Fibroblast of pulmonary artery (primary cell): Measurements from ENCODE around the gene AGPAT3.

Experiments
- DNase-seq: peaks from one replicate; pipeline ENCODE4 v3.0.0-alpha.2; 2010; ENCODE audit warnings: low read depth
- H3K4me3 ChIP-seq: replicated peaks from 2 replicates; pipeline ENCODE4 v1.5.1; 2011; ENCODE audit warnings: low read depth, mild to moderate bottlenecking, control low read depth, low read length, moderate library complexity
- CTCF ChIP-seq: IDR thresholded peaks from 2 replicates; pipeline ENCODE4 v1.5.1; 2011; ENCODE audit warnings: mild to moderate bottlenecking, control low read depth, low read length, inconsistent platforms; ENCODE audit errors: missing control alignments

Gene AGPAT3

GRCh38 chr21:43956019-43956669 is 91.1 kb downstream of the AGPAT3 start:
- DNase-seq: no peak
- no peak overlapping the region for H3K4me3 ChIP-seq
- no peak for TF ChIP-seq CTCF

DNA sequence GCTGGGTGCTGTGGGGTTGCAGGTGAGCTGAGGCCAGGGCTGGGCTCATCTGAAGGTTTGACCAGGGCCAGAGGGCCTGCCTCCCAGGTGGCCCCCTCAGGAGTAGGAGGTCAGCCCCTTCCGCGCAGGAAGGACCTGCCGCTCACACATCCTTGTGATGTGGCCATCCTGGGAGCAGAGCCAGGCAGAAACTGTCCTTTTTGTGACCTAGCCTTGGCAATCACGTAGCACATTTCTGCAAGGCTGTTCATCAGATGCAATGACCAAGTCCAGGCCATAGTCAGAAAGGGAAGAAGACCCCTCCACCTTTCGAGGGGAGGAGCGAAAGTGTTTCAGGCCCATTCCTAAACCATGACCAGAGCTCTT is 91.6 kb downstream of the AGPAT3 start:
- TF ChIP-seq CTCF: no peak
- no peak overlapping the region for H3K4me3 ChIP-seq
- peak; percentile 45 for DNase-seq

- TF ChIP-seq CTCF: no peak
- no peak for DNase-seq
Measured at GRCh38 chr21:43957128-43957571, 92.1 kb downstream of the AGPAT3 start.

GRCh38 chr21:43957611-43958362 is 92.8 kb downstream of the AGPAT3 start:
- no peak for TF ChIP-seq CTCF
- DNase-seq: no peak
- H3K4me3 ChIP-seq: no peak overlapping the region

More at GRCh38 chr21:43957128-43957571, 92.1 kb downstream of the AGPAT3 start:
- no peak overlapping the region for H3K4me3 ChIP-seq

GRCh38 chr21:43958364-43959158 is 93.5 kb downstream of the AGPAT3 start:
- H3K4me3 ChIP-seq: no peak overlapping the region
- no peak for DNase-seq
- no peak for TF ChIP-seq CTCF

GRCh38 chr21:43959231-43960116 is 94.5 kb downstream of the AGPAT3 start:
- no peak overlapping the region for H3K4me3 ChIP-seq
- no peak for DNase-seq
- no peak for TF ChIP-seq CTCF
